Activated T-cell treated with anti-CD3 and anti-CD28 coated beads, Interleukin-2, amount 50 U/mL, for 24 hours (primary cell): ENCODE data around the gene AFAP1L1.

Experiments used
- DNase-seq: peaks from one replicate; pipeline ENCODE4 v3.0.0-alpha.2; 2020
- H3K27ac Mint-ChIP-seq: 2 replicates; pipeline ENCODE4 v1.8.0; 2020; ENCODE audit warnings: mild to moderate bottlenecking, mixed read lengths
- H3K27me3 Mint-ChIP-seq: 2 replicates; pipeline ENCODE4 v1.8.0; 2020; ENCODE audit warnings: mixed read lengths
- H3K36me3 Mint-ChIP-seq: 2 replicates; pipeline ENCODE4 v1.8.0; 2020; ENCODE audit warnings: low read depth, mixed read lengths
- H3K4me1 Mint-ChIP-seq: 2 replicates; pipeline ENCODE4 v1.8.0; 2020; ENCODE audit warnings: low read depth, mixed read lengths
- H3K4me3 Mint-ChIP-seq: 2 replicates; pipeline ENCODE4 v1.8.0; 2020; ENCODE audit warnings: mild to moderate bottlenecking, moderate library complexity, mixed read lengths
- H3K9me3 Mint-ChIP-seq: 2 replicates; pipeline ENCODE4 v1.8.0; 2020; ENCODE audit warnings: mixed read lengths

AFAP1L1 gene

DNA sequence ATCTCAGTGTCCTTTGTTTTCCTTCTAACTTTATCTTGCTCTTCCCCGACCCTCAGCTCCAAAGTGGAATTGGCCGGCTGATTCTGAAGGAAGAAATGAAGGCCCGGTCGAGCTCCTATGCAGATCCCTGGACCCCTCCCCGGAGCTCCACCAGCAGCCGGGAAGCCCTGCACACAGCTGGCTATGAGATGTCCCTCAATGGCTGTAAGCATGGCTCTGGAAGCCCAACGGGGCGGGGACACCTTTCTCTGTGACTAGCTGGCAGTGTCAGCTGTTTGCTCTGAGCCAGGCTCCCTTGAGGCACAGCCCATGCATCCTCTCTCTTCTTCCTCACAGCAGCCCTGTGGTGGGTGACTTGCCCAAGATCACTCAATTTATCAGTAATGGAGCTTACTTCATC is 23.9 kb upstream of the AFAP1L1 start:
- H3K36me3 Mint-ChIP-seq = no peaks in the 10 kb centered on the region
- DNase-seq = no peak
- no peak overlapping the region for H3K4me3 Mint-ChIP-seq
- peaks cover 5% of the 10 kb centered on the region for H3K9me3 Mint-ChIP-seq
- H3K27ac Mint-ChIP-seq = no peak overlapping the region
- no peaks in the 10 kb centered on the region for H3K27me3 Mint-ChIP-seq
- peaks cover 8% of the 10 kb centered on the region for H3K4me1 Mint-ChIP-seq

GRCh38 chr5:149251546-149251945 is 20.1 kb upstream of the AFAP1L1 start:
- DNase-seq = no peak
- Mint-ChIP-seq H3K9me3 (peaks cover 5% of the 10 kb centered on the region), H3K27me3 (no peaks in the 10 kb centered on the region), H3K4me1 (peaks cover 2% of the 10 kb centered on the region), H3K36me3 (no peaks in the 10 kb centered on the region), H3K27ac (no peak overlapping the region), H3K4me3 (no peak overlapping the region)

DNA sequence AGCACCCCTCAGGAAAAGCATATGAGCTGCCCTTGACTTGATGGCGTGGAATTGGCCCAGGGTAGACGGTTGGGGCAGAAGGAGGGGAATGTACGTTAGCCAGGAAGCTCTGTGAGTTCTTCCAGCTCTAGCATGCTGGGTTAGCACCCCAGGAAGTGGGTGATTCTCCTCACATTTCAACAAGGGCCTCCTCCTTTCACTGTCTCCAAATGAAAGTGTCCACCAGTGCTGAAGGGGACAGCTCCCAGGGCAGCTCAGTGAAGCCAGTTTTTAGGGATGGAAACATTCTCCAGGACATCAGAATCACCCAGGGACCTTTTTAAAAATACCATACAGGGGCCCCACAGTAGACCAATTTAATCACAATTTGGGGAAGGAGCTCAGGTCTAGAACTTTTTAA is 17.2 kb upstream of the AFAP1L1 start:
- H3K27ac Mint-ChIP-seq = no peak overlapping the region
- H3K9me3 Mint-ChIP-seq = no peaks in the 10 kb centered on the region
- no peak overlapping the region for H3K4me3 Mint-ChIP-seq
- H3K27me3 Mint-ChIP-seq = no peaks in the 10 kb centered on the region
- no peaks in the 10 kb centered on the region for H3K36me3 Mint-ChIP-seq
- H3K4me1 Mint-ChIP-seq = no peaks in the 10 kb centered on the region
- no peak for DNase-seq

GRCh38 chr5:149256451-149256850 is 15.2 kb upstream of the AFAP1L1 start:
- H3K36me3 Mint-ChIP-seq = no peaks in the 10 kb centered on the region
- H3K9me3 Mint-ChIP-seq = no peaks in the 10 kb centered on the region
- H3K4me3 Mint-ChIP-seq = no peak overlapping the region
- peaks cover 3% of the 10 kb centered on the region for H3K27me3 Mint-ChIP-seq
- H3K27ac Mint-ChIP-seq = no peak overlapping the region
- H3K4me1 Mint-ChIP-seq = no peaks in the 10 kb centered on the region
- no peak for DNase-seq

GRCh38 chr5:149257131-149257530 is 14.5 kb upstream of the AFAP1L1 start:
- DNase-seq = no peak
- Mint-ChIP-seq H3K27ac (no peak overlapping the region), H3K27me3 (peaks cover 3% of the 10 kb centered on the region), H3K4me1 (no peaks in the 10 kb centered on the region), H3K36me3 (no peaks in the 10 kb centered on the region), H3K4me3 (no peak overlapping the region), H3K9me3 (no peaks in the 10 kb centered on the region)

- H3K36me3 Mint-ChIP-seq = no peaks in the 10 kb centered on the region
- H3K4me1 Mint-ChIP-seq = peaks cover 2% of the 10 kb centered on the region
- no peaks in the 10 kb centered on the region for H3K9me3 Mint-ChIP-seq
- no peak overlapping the region for H3K27ac Mint-ChIP-seq
- H3K4me3 Mint-ChIP-seq = no peak overlapping the region
- DNase-seq = no peak
- H3K27me3 Mint-ChIP-seq = peaks cover 3% of the 10 kb centered on the region
These were observed 13.6 kb upstream of the AFAP1L1 start for GRCh38 chr5:149257889-149258705.

GRCh38 chr5:149260761-149261160 is 10.9 kb upstream of the AFAP1L1 start:
- H3K27ac Mint-ChIP-seq = no peak overlapping the region
- peaks cover 7% of the 10 kb centered on the region for H3K4me1 Mint-ChIP-seq
- peaks cover 3% of the 10 kb centered on the region for H3K27me3 Mint-ChIP-seq
- H3K9me3 Mint-ChIP-seq = no peaks in the 10 kb centered on the region
- no peak overlapping the region for H3K4me3 Mint-ChIP-seq
- H3K36me3 Mint-ChIP-seq = no peaks in the 10 kb centered on the region
- no peak for DNase-seq

DNA sequence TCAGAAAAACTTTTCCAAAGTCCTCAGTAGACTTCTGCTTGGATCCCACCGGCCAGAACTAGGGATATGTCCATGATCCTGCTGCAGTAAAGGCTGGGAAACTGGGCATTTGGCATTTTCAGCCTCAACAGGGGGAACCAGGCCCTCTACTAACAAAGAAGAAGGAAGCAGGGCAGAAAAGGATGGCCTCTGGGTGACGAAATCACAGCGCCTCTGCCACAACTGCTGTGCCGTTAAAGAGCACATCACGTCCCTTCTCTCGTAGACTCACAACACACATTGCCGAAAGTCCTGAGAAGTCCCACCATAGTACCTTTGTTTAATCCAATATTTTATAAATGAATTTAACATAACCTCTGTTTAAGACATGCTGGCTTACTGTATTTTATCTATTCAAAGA is 10.4 kb upstream of the AFAP1L1 start:
- Mint-ChIP-seq H3K9me3 (no peaks in the 10 kb centered on the region), H3K4me1 (peaks cover 7% of the 10 kb centered on the region), H3K27ac (no peak overlapping the region), H3K4me3 (no peak overlapping the region), H3K27me3 (peaks cover 3% of the 10 kb centered on the region), H3K36me3 (no peaks in the 10 kb centered on the region)
- no peak for DNase-seq

DNA sequence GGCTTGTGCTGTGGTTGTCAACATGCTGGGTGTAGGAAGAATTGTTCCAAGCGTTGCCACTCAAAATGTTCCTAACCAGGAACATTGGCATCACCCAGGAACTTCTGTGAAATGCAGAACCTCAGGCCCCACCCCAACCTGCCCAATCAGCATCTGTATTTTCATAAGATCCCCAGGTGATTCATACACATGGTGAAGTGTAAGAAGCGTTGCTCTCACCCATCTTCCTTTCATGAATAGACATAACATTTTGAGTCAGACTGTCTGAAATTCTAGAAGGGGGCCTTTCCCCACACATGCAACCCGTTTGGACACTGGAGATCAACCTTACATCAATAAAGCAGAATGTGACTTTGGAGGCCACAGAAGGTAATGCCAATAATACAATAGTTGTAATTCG is 9.3 kb upstream of the AFAP1L1 start:
- no peak overlapping the region for H3K27ac Mint-ChIP-seq
- H3K36me3 Mint-ChIP-seq = no peaks in the 10 kb centered on the region
- H3K9me3 Mint-ChIP-seq = no peaks in the 10 kb centered on the region
- no peak overlapping the region for H3K4me3 Mint-ChIP-seq
- H3K27me3 Mint-ChIP-seq = peaks cover 3% of the 10 kb centered on the region
- no peak for DNase-seq
- H3K4me1 Mint-ChIP-seq = peaks cover 7% of the 10 kb centered on the region

GRCh38 chr5:149264439-149265067 is 7.1 kb upstream of the AFAP1L1 start:
- Mint-ChIP-seq H3K9me3 (peaks cover 5% of the 10 kb centered on the region), H3K27me3 (peaks cover 7% of the 10 kb centered on the region), H3K36me3 (no peaks in the 10 kb centered on the region), H3K4me3 (no peak overlapping the region), H3K27ac (no peak overlapping the region), H3K4me1 (peaks cover 7% of the 10 kb centered on the region)
- peak; percentile 58 for DNase-seq

DNA sequence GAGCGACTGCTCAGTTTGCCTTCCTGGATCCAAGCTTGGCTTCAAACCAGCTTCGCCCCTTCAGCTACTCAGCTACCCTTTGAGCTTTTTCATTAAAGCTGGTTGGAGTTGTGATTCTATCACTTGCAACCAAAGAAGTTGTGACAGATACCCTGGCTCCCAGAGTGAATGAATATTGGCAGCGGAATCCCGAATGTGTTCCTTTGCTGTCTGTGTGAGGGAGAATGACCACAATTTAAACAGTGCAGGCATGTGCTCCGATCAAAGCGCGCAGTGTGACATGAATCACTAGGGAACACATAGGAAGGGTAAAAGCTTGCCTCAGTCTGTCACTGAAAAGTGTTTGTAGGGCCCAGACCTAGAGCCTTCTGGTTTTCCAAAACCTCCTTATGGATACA is 6.6 kb upstream of the AFAP1L1 start:
- no peak for DNase-seq
- H3K4me3 Mint-ChIP-seq = no peak overlapping the region
- H3K36me3 Mint-ChIP-seq = no peaks in the 10 kb centered on the region
- peaks cover 5% of the 10 kb centered on the region for H3K27me3 Mint-ChIP-seq
- no peak overlapping the region for H3K27ac Mint-ChIP-seq
- peaks cover 5% of the 10 kb centered on the region for H3K9me3 Mint-ChIP-seq
- H3K4me1 Mint-ChIP-seq = peaks cover 7% of the 10 kb centered on the region

GRCh38 chr5:149265597-149265996 is 6.1 kb upstream of the AFAP1L1 start:
- H3K27ac Mint-ChIP-seq = no peak overlapping the region
- no peak overlapping the region for H3K4me3 Mint-ChIP-seq
- DNase-seq = no peak
- H3K27me3 Mint-ChIP-seq = peaks cover 6% of the 10 kb centered on the region
- peaks cover 5% of the 10 kb centered on the region for H3K9me3 Mint-ChIP-seq
- peaks cover 7% of the 10 kb centered on the region for H3K4me1 Mint-ChIP-seq
- H3K36me3 Mint-ChIP-seq = no peaks in the 10 kb centered on the region

DNA sequence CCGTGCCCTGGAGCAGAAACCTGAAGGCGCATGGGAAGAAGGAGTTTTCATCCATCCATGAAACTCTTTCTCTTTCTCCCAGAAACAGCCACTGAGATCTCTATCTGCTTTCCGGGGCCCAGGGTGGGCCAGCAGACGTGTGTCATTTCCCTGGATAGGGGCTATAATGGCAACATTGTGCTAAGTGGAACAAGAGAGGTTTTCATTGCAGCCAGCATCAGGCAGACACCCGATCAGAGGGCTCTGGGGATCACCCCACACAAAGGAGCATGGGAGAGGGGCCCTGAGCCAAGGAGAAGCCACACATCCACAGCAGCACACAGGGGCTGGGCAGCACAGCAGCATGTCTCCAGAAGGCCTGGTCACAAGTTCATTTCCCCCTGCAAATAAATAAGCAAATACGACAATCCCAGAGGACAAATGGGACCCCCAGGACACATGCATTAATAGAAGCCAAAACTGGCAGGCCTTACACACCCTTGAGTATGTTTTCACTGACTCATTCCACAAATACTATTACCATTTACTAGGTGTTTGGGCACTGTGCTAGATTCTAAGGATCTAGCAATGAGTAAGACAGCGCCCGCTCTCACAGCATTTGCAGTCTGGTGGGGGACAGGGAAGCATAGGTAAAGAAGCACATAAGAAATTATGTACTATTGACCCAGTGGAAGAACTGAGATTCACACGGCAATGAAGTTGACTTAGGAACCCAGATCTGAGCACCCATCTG is 4.3 kb upstream of the AFAP1L1 start:
- Mint-ChIP-seq H3K27ac (no peak overlapping the region), H3K4me3 (no peak overlapping the region), H3K36me3 (no peaks in the 10 kb centered on the region), H3K4me1 (peaks cover 17% of the 10 kb centered on the region), H3K9me3 (peaks cover 5% of the 10 kb centered on the region), H3K27me3 (peaks cover 20% of the 10 kb centered on the region)
- no peak for DNase-seq

DNA sequence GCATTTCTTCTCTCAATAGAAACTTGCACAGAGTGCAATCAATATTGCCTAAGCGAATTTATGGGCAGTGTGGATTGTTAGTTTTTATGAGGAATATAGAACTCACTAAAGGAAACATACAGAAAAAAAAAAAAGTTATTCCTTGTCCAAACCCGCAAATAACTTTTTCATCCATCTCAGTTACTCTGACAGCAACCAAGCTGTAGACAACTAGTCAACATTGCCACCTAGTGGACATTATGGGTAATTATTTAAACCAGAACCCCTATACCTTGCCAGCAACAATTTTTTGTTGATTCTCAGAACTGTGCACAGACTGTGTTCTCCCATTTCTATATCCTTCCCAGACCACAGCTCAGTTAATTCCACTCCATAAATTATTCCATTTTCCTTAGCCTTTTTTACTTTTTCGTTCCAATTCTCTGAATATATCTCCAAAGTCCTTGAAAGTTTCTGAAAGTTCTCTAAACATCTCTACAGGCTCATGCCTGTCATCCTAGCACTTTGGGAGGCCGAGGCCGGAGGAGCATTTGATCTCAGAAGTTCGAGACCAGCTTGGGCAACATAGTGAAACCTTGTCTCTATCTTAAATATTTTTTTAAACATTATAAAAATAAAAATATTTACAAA is 2.6 kb upstream of the AFAP1L1 start:
- H3K4me3 Mint-ChIP-seq = no peak overlapping the region
- H3K36me3 Mint-ChIP-seq = no peaks in the 10 kb centered on the region
- H3K27ac Mint-ChIP-seq = no peak overlapping the region
- no peak for DNase-seq
- H3K4me1 Mint-ChIP-seq = peaks cover 17% of the 10 kb centered on the region
- peaks cover 36% of the 10 kb centered on the region for H3K27me3 Mint-ChIP-seq
- H3K9me3 Mint-ChIP-seq = peaks cover 5% of the 10 kb centered on the region
